ENCODE measurements around the gene SAMD4B. TPM values are rescaled to one million over a fixed set of nuclear protein-coding genes. Genes with fewer than 3 reads are reported as not detected.
"Not testable (repeated sequence)": the region's sequence is repeated elsewhere in the genome, so short reads cannot be mapped to it uniquely, and the experiment has no call there.

Gene SAMD4B
- total RNA-seq, 1 donor from 2014 or later = 106 TPM

- DNase-seq (ENCODE audit: low spot score) = no peak
Measured at GRCh38 chr19:39314016-39314728, 28.0 kb upstream of the SAMD4B start.

- DNase-seq (ENCODE audit: low spot score) = no peak
Measured at GRCh38 chr19:39315933-39316332, 26.3 kb upstream of the SAMD4B start.

- DNase-seq (ENCODE audit: low spot score) = no peak
Measured at GRCh38 chr19:39316627-39317321, 25.4 kb upstream of the SAMD4B start.

- no peak for DNase-seq (ENCODE audit: low spot score)
Measured at GRCh38 chr19:39317476-39317875, 24.7 kb upstream of the SAMD4B start.

- no peak for DNase-seq (ENCODE audit: low spot score)
Measured at GRCh38 chr19:39318071-39318470, 24.1 kb upstream of the SAMD4B start.

- DNase-seq (ENCODE audit: low spot score) = no peak
Measured at GRCh38 chr19:39318690-39319089, 23.5 kb upstream of the SAMD4B start.

- no peak for DNase-seq (ENCODE audit: low spot score)
Measured at GRCh38 chr19:39319098-39319891, 22.9 kb upstream of the SAMD4B start.

- no peak for DNase-seq (ENCODE audit: low spot score)
Measured at GRCh38 chr19:39319892-39320248, 22.4 kb upstream of the SAMD4B start.

- no peak for DNase-seq (ENCODE audit: low spot score)
Measured at GRCh38 chr19:39321117-39321831, 20.9 kb upstream of the SAMD4B start.

DNA sequence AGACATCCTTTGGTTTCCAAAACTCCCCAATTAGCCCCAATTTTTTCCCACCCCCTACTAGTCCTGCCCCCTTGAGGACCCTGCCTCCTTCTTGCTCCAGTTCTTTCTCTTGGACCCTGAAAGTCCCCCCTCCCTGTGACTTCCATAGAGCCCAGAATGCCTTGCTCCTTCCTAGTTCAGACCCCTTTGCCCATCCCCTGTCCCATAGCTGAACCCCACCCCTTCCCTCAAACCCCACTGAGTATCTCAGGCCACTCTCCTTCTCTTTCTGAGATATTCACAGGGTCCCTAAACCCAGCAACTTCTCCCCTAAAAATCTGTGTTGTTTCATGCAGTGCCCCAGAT, 20.4 kb upstream of the SAMD4B start:
- no peak for DNase-seq (ENCODE audit: low spot score)

GRCh38 chr19:39324242-39324842, 17.9 kb upstream of the SAMD4B start:
- DNase-seq (ENCODE audit: low spot score) = no peak

- no peak for DNase-seq (ENCODE audit: low spot score)
Measured at GRCh38 chr19:39325778-39326665, 16.2 kb upstream of the SAMD4B start.

DNA sequence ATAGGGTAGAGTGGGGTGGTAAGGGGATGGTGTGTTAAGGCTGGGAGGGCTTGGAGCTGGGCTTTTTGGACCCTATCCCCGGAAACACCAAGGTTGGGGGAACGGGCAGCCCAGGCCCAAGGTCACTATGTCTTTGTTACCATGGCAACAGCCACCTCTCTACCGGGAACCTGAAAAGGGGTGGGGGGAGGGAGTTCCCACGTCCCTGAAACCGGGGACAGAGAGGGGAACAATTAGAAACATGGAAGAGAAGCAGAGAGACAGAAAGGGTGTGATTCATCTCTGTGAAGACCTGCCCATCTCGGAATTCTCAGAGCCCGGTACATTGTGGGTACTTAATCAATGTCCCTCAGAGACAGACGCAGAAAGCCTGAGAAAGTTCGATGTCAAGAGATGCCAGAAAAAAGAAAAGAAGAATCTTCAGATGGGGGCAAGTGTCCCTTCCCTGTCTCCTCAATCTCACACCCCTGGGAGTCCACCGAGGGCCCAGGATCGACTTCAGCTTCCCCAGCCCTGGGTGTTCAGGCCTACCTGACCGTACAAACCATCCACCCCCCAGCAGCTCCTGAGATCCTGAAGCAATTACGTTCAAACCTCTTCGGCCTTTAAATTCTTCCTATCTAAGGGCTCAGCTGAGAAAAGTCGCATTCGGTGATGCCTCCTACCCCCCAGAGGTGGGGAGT, 14.7 kb upstream of the SAMD4B start:
- no peak for DNase-seq (ENCODE audit: low spot score)

DNA sequence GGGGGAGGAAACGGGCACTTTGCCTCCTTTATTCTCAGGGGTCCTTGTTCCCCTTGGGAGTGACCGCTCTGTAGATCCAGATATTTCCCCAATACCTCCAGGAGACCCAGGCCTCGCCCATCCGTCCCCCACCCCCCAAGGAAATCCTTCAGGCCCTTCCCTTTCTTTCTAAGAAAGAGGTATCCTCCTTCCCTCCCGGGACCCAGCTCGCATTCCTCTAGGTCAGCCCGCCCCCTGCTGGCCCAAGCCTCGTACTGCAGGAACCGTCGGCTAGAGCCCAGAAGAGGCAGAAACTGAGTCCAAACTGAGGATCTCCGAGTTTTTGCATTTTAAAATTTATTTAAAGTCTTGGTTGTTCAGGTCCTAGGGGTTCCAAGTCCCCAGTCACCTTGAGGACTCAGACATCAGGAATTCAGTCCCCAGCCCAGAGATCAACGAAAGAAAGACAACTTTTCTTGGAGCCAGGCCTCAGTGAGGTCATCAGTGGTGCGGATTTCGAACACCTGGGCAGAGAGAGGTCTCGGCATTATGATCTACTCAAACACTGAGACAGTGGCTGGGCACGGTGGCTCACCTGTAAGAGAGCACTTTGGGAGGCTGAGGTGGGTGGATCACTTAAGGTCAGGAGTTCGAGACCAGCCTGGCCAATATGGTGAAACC, 14.0 kb upstream of the SAMD4B start:
- peak; percentile 88 for DNase-seq (ENCODE audit: low spot score)

DNA sequence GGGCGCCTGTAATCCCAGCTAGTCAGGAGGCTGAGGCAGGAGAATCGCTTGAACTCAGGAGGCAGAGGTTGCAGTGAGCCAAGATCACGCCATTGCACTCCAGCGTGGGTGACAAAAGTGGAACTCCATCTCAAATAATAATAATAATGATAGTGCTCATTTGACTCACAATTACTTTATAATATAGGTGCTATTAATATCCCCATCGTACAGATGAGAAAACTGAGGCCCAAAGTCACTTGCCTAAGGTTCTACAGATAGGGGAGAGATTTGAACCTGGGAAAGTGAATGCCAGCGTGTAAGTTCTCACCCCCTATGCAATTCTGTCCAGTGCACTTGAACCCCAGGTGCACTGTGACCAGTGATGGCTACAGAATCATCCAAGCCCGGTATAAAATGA, 12.3 kb upstream of the SAMD4B start:
- DNase-seq (ENCODE audit: low spot score) = no peak

DNA sequence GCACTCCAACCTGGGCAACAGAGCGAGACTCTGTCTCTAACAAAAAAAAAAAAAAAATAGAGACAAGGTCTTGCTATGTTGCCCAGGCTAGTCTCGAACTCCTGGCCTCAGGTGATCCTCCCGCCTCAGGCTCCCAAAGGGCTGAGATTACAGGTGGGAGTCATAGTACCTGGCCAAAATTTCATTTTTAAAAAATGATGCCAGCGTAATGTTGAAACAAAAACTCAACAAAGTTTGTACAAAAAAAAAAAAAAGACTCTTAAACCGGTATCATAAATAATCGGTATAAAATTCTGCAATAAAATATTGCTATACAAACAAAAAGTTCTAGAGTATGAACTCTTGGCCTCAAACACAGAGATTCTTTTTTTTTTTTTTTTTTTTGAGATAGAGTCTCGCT, 9.9 kb upstream of the SAMD4B start:
- DNase-seq (ENCODE audit: low spot score) = no peak

DNA sequence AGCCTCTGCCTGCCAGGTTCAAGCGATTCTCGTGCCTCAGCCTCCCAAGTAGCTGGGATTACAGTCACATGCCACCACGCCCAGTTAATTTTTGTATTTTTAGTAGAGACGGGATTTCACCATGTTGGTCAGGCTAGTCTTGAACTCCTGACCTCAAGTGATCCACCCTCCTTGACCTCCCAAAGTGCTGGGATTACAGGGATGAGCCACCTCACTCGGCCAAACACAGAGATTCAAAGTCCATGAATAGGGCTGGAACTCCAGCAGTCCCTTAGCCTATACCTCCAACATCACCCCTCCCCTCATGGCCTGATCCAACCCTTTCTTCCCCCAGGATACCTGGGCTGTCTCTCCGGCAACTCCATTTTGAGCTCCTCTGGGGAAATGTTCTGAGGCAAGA, 9.5 kb upstream of the SAMD4B start:
- not testable (repeated sequence) for DNase-seq (ENCODE audit: low spot score)

GRCh38 chr19:39333507-39333906, 8.7 kb upstream of the SAMD4B start:
- no peak for DNase-seq (ENCODE audit: low spot score)

GRCh38 chr19:39334444-39334976, 7.7 kb upstream of the SAMD4B start:
- DNase-seq (ENCODE audit: low spot score) = no peak

Data from mucosa of gallbladder (tissue), 1 donor.